CD4-positive, alpha-beta T cell (primary cell): Measurements from ENCODE around the gene COL4A3. TPM values are rescaled to one million over a fixed set of nuclear protein-coding genes. Genes with fewer than 3 reads are reported as not detected.

Source experiments
- ATAC-seq: fragments of 200-7000 bp; cut with Tn5 transposase; one replicate; pipeline ENCODE4 v1.10.0; 2022; ENCODE audit warnings: mild to moderate bottlenecking; ENCODE audit not compliant: poor library complexity
- CTCF ChIA-PET: fragments of 350-600 bp; sonication (Branson Sonifier 250); formaldehyde crosslinking; loops from one replicate; lab custom pipeline; 2021; ENCODE audit warnings: antibody characterized with exemption, inconsistent platforms; lab: Charles Lee
- POLR2A ChIA-PET: fragments of 350-600 bp; sonication (Branson Sonifier 250); formaldehyde crosslinking; loops from one replicate; lab custom pipeline; 2021; ENCODE audit warnings: antibody characterized with exemption, inconsistent platforms; lab: Charles Lee
- DNase-seq, 14 experiments: peaks; one replicate each; pipeline ENCODE4 v3.0.0-alpha.2; 2013 to 2020; ENCODE audit warnings: mixed read lengths in 2 of 14
- H3K27ac ChIP-seq, 2 donors: one replicate each; pipeline versions ENCODE4 v1.5.1 to v1.7.0; 2013; ENCODE audit warnings: low read length in 2 of 2, low read depth in 1 of 2, mild to moderate bottlenecking in 1 of 2
- H3K27me3 ChIP-seq, 2 experiments: 1 replicate in 1 of 2; 2 replicates in 1 of 2; pipeline versions ENCODE4 v1.6.1 to v1.7.0; 2013; ENCODE audit warnings: low read length in 2 of 2, control low read depth in 1 of 2, mild to moderate bottlenecking in 1 of 2, moderate library complexity in 1 of 2; ENCODE audit not compliant: insufficient read depth in 2 of 2, control insufficient read depth in 1 of 2
- H3K36me3 ChIP-seq: one replicate; pipeline ENCODE4 v1.6.1; 2013; ENCODE audit warnings: low read length, control low read depth; ENCODE audit not compliant: insufficient read depth
- H3K4me1 ChIP-seq: one replicate; pipeline ENCODE4 v1.6.1; 2013; ENCODE audit warnings: low read length, control low read depth; ENCODE audit not compliant: insufficient read depth
- H3K4me3 ChIP-seq: one replicate; pipeline ENCODE4 v1.5.1; 2013; ENCODE audit warnings: mild to moderate bottlenecking, low read length, moderate library complexity
- H3K9me3 ChIP-seq, 2 experiments: 1 replicate in 1 of 2; 2 replicates in 1 of 2; pipeline versions ENCODE4 v1.6.1 to v1.7.0; 2013; ENCODE audit warnings: low read length in 2 of 2, mild to moderate bottlenecking in 2 of 2, control low read depth in 1 of 2, moderate library complexity in 1 of 2; ENCODE audit not compliant: control insufficient read depth in 1 of 2, insufficient read depth in 1 of 2
- H3K27ac Mint-ChIP-seq: one replicate; pipeline ENCODE4 v1.8.0; 2020; ENCODE audit warnings: mixed read lengths
- H3K27me3 Mint-ChIP-seq: one replicate; pipeline ENCODE4 v1.8.0; 2021; ENCODE audit warnings: mixed read lengths
- H3K36me3 Mint-ChIP-seq: one replicate; pipeline ENCODE4 v1.8.0; 2021; ENCODE audit warnings: low read depth, mixed read lengths
- H3K4me1 Mint-ChIP-seq: one replicate; pipeline ENCODE4 v1.8.0; 2021; ENCODE audit warnings: low read depth, mixed read lengths
- H3K4me3 Mint-ChIP-seq: one replicate; pipeline ENCODE4 v1.8.0; 2020; ENCODE audit warnings: mild to moderate bottlenecking, mixed read lengths
- H3K9me3 Mint-ChIP-seq: one replicate; pipeline ENCODE4 v1.8.0; 2020; ENCODE audit warnings: mixed read lengths
- intact Hi-C, 2 experiments: fragments of 100-400 bp; cut with DNase I in 1 of 2; cut with micrococcal nuclease in 1 of 2; formaldehyde crosslinking; loops; one replicate each; pipeline versions ENCODE4 v1.15.1 to v1.9.0; 2023 to 2025; cut with DNase I, micrococcal nuclease
- total RNA-seq, 174 experiments: library from RNA in 2 of 174; stranded (reverse) in 2 of 174; gene quantifications; one replicate each; pipeline ENCODE4 v1.2.3 and lab custom pipeline; 2021 to 2026
- TF ChIP-seq, protein P1 (sequence below): fragments of 200-600 bp; IDR thresholded peaks from one replicate; pipeline ENCODE4 v1.8.0; 2022; ENCODE audit warnings: antibody characterized with exemption, mild to moderate bottlenecking

COL4A3 gene
- total RNA-seq, 2 experiments from 2014 or later = not detected

DNA sequence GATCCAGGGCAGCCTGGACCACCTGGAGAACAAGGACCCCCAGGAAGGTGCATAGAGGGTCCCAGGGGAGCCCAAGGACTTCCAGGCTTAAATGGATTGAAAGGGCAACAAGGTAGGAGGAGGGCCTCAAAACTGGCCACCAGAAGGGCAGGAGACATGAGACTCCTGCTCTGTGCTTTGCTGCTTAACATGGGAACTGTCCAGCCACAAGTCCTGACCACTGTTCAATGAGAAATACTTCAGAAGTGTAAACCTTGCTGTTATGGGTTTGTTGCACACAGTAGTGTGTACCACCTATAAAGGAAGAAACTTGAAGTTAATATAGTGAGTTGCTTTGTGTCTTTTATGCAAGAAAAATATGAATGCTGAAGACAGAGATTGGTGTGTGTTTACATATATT, 116.5 kb downstream of the COL4A3 start:
- Mint-ChIP-seq H3K36me3 (no peaks in the 10 kb centered on the region), H3K27me3 (no peaks in the 10 kb centered on the region), H3K27ac (no peak overlapping the region), H3K4me1 (no peaks in the 10 kb centered on the region), H3K9me3 (peaks cover 8% of the 10 kb centered on the region), H3K4me3 (no peak overlapping the region)
- ChIA-PET POLR2A (no interaction called here), CTCF (no interaction called here)
- TF ChIP-seq, protein P1, sequence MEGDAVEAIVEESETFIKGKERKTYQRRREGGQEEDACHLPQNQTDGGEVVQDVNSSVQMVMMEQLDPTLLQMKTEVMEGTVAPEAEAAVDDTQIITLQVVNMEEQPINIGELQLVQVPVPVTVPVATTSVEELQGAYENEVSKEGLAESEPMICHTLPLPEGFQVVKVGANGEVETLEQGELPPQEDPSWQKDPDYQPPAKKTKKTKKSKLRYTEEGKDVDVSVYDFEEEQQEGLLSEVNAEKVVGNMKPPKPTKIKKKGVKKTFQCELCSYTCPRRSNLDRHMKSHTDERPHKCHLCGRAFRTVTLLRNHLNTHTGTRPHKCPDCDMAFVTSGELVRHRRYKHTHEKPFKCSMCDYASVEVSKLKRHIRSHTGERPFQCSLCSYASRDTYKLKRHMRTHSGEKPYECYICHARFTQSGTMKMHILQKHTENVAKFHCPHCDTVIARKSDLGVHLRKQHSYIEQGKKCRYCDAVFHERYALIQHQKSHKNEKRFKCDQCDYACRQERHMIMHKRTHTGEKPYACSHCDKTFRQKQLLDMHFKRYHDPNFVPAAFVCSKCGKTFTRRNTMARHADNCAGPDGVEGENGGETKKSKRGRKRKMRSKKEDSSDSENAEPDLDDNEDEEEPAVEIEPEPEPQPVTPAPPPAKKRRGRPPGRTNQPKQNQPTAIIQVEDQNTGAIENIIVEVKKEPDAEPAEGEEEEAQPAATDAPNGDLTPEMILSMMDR = no peak
- H3K9me3 ChIP-seq = no peaks in the 10 kb centered on the region
- H3K36me3 ChIP-seq = no peaks in the 10 kb centered on the region
- no peaks in the 10 kb centered on the region for H3K4me1 ChIP-seq
- ATAC-seq = no peak
- H3K27me3 ChIP-seq = no peaks in the 10 kb centered on the region
- no peak for DNase-seq
- H3K4me3 ChIP-seq = no peak overlapping the region
- no peak overlapping the region for H3K27ac ChIP-seq
- intact Hi-C loops = no loop called here

DNA sequence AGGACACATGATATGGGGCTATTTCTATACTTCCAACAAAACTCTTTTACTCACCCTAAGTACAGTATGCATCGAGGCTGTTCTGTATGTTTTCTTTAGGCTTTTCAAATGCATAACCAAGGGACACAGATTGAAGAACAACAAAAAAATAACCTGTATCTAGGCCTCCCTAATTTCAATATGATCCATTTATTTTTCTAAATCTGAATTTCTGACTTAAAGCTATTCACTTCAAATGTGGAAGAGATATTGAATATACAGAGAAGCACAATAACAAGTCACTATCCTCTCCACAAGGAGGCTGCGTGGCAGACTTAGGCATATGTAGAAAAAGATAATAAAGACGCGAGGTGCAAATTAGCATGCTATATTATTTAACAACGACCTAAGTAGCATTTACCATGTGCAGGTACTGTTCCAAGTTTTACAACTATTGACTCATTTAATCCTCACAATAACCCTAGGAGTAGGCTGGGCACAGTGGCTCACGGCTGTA, 121.4 kb downstream of the COL4A3 start:
- TF ChIP-seq, protein P1 = no peak
- Histone ChIP-seq H3K9me3 (no peaks in the 10 kb centered on the region), H3K27ac (no peak overlapping the region), H3K4me1 (no peaks in the 10 kb centered on the region), H3K4me3 (no peak overlapping the region), H3K36me3 (no peaks in the 10 kb centered on the region), H3K27me3 (no peaks in the 10 kb centered on the region)
- DNase-seq (no peak), ATAC-seq (no peak)
- H3K9me3 Mint-ChIP-seq = peaks cover 8% of the 10 kb centered on the region
- no peak overlapping the region for H3K4me3 Mint-ChIP-seq
- no peaks in the 10 kb centered on the region for H3K36me3 Mint-ChIP-seq
- H3K27ac Mint-ChIP-seq = no peak overlapping the region
- intact Hi-C loops = no loop called here
- POLR2A ChIA-PET = no interaction called here
- no peaks in the 10 kb centered on the region for H3K4me1 Mint-ChIP-seq
- no peaks in the 10 kb centered on the region for H3K27me3 Mint-ChIP-seq
- CTCF ChIA-PET = no interaction called here

DNA sequence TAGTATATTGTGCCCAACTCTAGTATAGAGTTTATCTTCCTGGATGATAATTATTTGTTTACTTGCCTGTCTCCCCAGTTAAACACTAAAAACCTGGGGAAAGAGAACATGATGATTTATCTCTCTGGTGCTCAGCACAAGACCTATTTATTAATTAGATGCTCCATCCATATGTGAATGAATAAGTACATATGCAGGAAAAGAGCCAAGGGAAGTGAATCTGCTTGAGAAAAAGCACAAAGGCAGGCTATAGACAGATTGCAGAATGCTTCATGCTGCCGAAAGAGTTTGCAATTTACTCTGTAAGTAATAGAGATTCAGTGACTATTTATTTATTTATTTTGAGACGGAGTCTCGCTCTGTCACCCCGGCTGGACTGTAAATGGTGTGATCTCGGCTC, 123.3 kb downstream of the COL4A3 start:
- DNase-seq (no peak), ATAC-seq (no peak)
- H3K27ac ChIP-seq = no peak overlapping the region
- H3K4me1 ChIP-seq = no peaks in the 10 kb centered on the region
- Mint-ChIP-seq H3K27ac (no peak overlapping the region), H3K4me3 (no peak overlapping the region), H3K36me3 (no peaks in the 10 kb centered on the region), H3K9me3 (peaks cover 4% of the 10 kb centered on the region), H3K4me1 (no peaks in the 10 kb centered on the region), H3K27me3 (no peaks in the 10 kb centered on the region)
- no peaks in the 10 kb centered on the region for H3K36me3 ChIP-seq
- no peaks in the 10 kb centered on the region for H3K9me3 ChIP-seq
- ChIA-PET CTCF (no interaction called here), POLR2A (no interaction called here)
- intact Hi-C loops = no loop called here
- H3K27me3 ChIP-seq = no peaks in the 10 kb centered on the region
- TF ChIP-seq, protein P1 = no peak
- no peak overlapping the region for H3K4me3 ChIP-seq
